Measurements from ENCODE around the gene TAC1.
"Not testable (repeated sequence)": the region's sequence is repeated elsewhere in the genome, so short reads cannot be mapped to it uniquely, and the experiment has no call there.

Gene TAC1

GRCh38 chr7:97751566-97751965, 19.7 kb downstream of the TAC1 start:
- Histone ChIP-seq H3K9me3 (ENCODE audit: low read length) (no peaks in the 10 kb centered on the region), H3K27ac (ENCODE audit: low read depth, low read length) (no peak overlapping the region), H3K4me3 (ENCODE audit: low read depth in 1 of 2, low read length in 2 of 2) (no peak overlapping the region), H3K27me3 (ENCODE audit: control insufficient read depth in 1 of 2, insufficient read depth in 2 of 2, low read length in 2 of 2) (no peaks in the 10 kb centered on the region), H3K9ac (ENCODE audit: low read length) (no peak overlapping the region), H3K4me1 (ENCODE audit: insufficient read depth, low read length) (no peaks in the 10 kb centered on the region), H3K36me3 (ENCODE audit: insufficient read depth, low read length) (no peaks in the 10 kb centered on the region)

GRCh38 chr7:97752215-97752614, 20.3 kb downstream of the TAC1 start:
- no peak overlapping the region for H3K4me3 ChIP-seq (ENCODE audit: low read depth in 1 of 2, low read length in 2 of 2)
- no peaks in the 10 kb centered on the region for H3K27me3 ChIP-seq (ENCODE audit: control insufficient read depth in 1 of 2, insufficient read depth in 2 of 2, low read length in 2 of 2)
- H3K4me1 ChIP-seq (ENCODE audit: insufficient read depth, low read length): no peaks in the 10 kb centered on the region
- no peak overlapping the region for H3K9ac ChIP-seq (ENCODE audit: low read length)
- no peaks in the 10 kb centered on the region for H3K9me3 ChIP-seq (ENCODE audit: low read length)
- no peaks in the 10 kb centered on the region for H3K36me3 ChIP-seq (ENCODE audit: insufficient read depth, low read length)
- H3K27ac ChIP-seq (ENCODE audit: low read depth, low read length): no peak overlapping the region

GRCh38 chr7:97757824-97758223, 25.9 kb downstream of the TAC1 start:
- H3K4me3 ChIP-seq (ENCODE audit: low read depth in 1 of 2, low read length in 2 of 2): no peak overlapping the region
- no peaks in the 10 kb centered on the region for H3K9me3 ChIP-seq (ENCODE audit: low read length)
- no peaks in the 10 kb centered on the region for H3K4me1 ChIP-seq (ENCODE audit: insufficient read depth, low read length)
- no peak overlapping the region for H3K9ac ChIP-seq (ENCODE audit: low read length)
- no peak overlapping the region for H3K27ac ChIP-seq (ENCODE audit: low read depth, low read length)
- H3K27me3 ChIP-seq (ENCODE audit: control insufficient read depth in 1 of 2, insufficient read depth in 2 of 2, low read length in 2 of 2): no peaks in the 10 kb centered on the region
- no peaks in the 10 kb centered on the region for H3K36me3 ChIP-seq (ENCODE audit: insufficient read depth, low read length)

- Histone ChIP-seq H3K4me1 (ENCODE audit: insufficient read depth, low read length) (no peaks in the 10 kb centered on the region), H3K9ac (ENCODE audit: low read length) (no peak overlapping the region), H3K4me3 (ENCODE audit: low read depth in 1 of 2, low read length in 2 of 2) (no peak overlapping the region), H3K36me3 (ENCODE audit: insufficient read depth, low read length) (no peaks in the 10 kb centered on the region), H3K27ac (ENCODE audit: low read depth, low read length) (no peak overlapping the region), H3K27me3 (ENCODE audit: control insufficient read depth in 1 of 2, insufficient read depth in 2 of 2, low read length in 2 of 2) (no peaks in the 10 kb centered on the region), H3K9me3 (ENCODE audit: low read length) (no peaks in the 10 kb centered on the region)
Measured at GRCh38 chr7:97770850-97771249, 39.0 kb downstream of the TAC1 start.

GRCh38 chr7:97771576-97771975, 39.7 kb downstream of the TAC1 start:
- no peaks in the 10 kb centered on the region for H3K9me3 ChIP-seq (ENCODE audit: low read length)
- no peak overlapping the region for H3K27ac ChIP-seq (ENCODE audit: low read depth, low read length)
- H3K4me3 ChIP-seq (ENCODE audit: low read depth in 1 of 2, low read length in 2 of 2): no peak overlapping the region
- no peaks in the 10 kb centered on the region for H3K27me3 ChIP-seq (ENCODE audit: control insufficient read depth in 1 of 2, insufficient read depth in 2 of 2, low read length in 2 of 2)
- no peak overlapping the region for H3K9ac ChIP-seq (ENCODE audit: low read length)
- H3K4me1 ChIP-seq (ENCODE audit: insufficient read depth, low read length): no peaks in the 10 kb centered on the region
- no peaks in the 10 kb centered on the region for H3K36me3 ChIP-seq (ENCODE audit: insufficient read depth, low read length)

- no peaks in the 10 kb centered on the region for H3K27me3 ChIP-seq (ENCODE audit: control insufficient read depth in 1 of 2, insufficient read depth in 2 of 2, low read length in 2 of 2)
- H3K4me3 ChIP-seq (ENCODE audit: low read depth in 1 of 2, low read length in 2 of 2): no peak overlapping the region
- no peaks in the 10 kb centered on the region for H3K36me3 ChIP-seq (ENCODE audit: insufficient read depth, low read length)
- no peak overlapping the region for H3K9ac ChIP-seq (ENCODE audit: low read length)
- H3K9me3 ChIP-seq (ENCODE audit: low read length): no peaks in the 10 kb centered on the region
- H3K27ac ChIP-seq (ENCODE audit: low read depth, low read length): no peak overlapping the region
- H3K4me1 ChIP-seq (ENCODE audit: insufficient read depth, low read length): no peaks in the 10 kb centered on the region
Measured at GRCh38 chr7:97772045-97772901, 40.4 kb downstream of the TAC1 start.

GRCh38 chr7:97786398-97786797, 54.5 kb downstream of the TAC1 start:
- H3K4me1 ChIP-seq (ENCODE audit: insufficient read depth, low read length): not testable (repeated sequence)

More at GRCh38 chr7:97786398-97786797, 54.5 kb downstream of the TAC1 start:
- H3K36me3 ChIP-seq (ENCODE audit: insufficient read depth, low read length); H3K9ac ChIP-seq (ENCODE audit: low read length); H3K27me3 ChIP-seq (ENCODE audit: control insufficient read depth in 1 of 2, insufficient read depth in 2 of 2, low read length in 2 of 2); H3K27ac ChIP-seq (ENCODE audit: low read depth, low read length); H3K9me3 ChIP-seq (ENCODE audit: low read length); H3K4me3 ChIP-seq (ENCODE audit: low read depth in 1 of 2, low read length in 2 of 2): not testable (repeated sequence)

Measured in muscle layer of colon (tissue), 2 donors.